Sigmoid colon (tissue), 4 donors: ENCODE data around the gene SERPINA12.

Experiments used
- EP300 ChIP-seq, 4 donors: sonication (generic); formaldehyde crosslinking; IDR thresholded peaks; one replicate each; pipeline ENCODE4 v1.6.1; 2017; ENCODE audit warnings: antibody characterized with exemption in 4 of 4
- TF ChIP-seq, protein P1 (sequence below), 4 experiments: fragments of 450-650 bp in 3 of 4; fragments of 200-600 bp in 1 of 4; IDR thresholded peaks; one replicate each; pipeline ENCODE4 v1.5.1; 2016 to 2019; ENCODE audit warnings: antibody characterized with exemption in 4 of 4, mild to moderate bottlenecking in 3 of 4, moderate library complexity in 2 of 4

DNA sequence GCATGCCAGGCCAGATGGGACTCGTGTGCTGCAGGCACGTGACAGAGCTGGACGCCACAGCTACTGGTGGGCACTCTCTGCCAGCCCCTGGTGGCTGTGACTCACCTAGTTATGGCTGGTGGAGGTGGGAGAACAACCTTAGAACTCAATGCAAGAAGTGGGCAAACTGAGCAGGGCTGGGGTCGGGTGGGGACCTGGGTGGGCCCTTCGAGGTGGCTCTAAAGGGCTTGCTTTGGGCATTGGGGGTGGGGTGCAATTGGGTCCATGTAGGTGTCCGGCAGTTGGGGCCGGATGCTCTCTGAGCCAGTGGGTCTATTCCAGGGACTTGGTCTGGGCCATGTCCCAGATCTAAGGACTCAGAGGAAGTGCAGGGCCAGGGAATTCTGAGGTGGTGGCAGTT, 5.1 kb upstream of the SERPINA12 start:
- TF ChIP-seq EP300 (IDR thresholded peaks at IDR 0.05), result no peak
- TF ChIP-seq, protein P1, sequence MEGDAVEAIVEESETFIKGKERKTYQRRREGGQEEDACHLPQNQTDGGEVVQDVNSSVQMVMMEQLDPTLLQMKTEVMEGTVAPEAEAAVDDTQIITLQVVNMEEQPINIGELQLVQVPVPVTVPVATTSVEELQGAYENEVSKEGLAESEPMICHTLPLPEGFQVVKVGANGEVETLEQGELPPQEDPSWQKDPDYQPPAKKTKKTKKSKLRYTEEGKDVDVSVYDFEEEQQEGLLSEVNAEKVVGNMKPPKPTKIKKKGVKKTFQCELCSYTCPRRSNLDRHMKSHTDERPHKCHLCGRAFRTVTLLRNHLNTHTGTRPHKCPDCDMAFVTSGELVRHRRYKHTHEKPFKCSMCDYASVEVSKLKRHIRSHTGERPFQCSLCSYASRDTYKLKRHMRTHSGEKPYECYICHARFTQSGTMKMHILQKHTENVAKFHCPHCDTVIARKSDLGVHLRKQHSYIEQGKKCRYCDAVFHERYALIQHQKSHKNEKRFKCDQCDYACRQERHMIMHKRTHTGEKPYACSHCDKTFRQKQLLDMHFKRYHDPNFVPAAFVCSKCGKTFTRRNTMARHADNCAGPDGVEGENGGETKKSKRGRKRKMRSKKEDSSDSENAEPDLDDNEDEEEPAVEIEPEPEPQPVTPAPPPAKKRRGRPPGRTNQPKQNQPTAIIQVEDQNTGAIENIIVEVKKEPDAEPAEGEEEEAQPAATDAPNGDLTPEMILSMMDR (IDR thresholded peaks at IDR 0.05), result no peak
